NCI-H1092 (cell line): ENCODE results near the gene SNX10.
A peak's percentile ranks its signal among the peaks of the same experiment; 100 is the strongest.

Experiments
- DNase-seq: peaks from one replicate; lab custom pipeline; 2025; lab: John Stamatoyannopoulos, UW

The SNX10 gene

DNA sequence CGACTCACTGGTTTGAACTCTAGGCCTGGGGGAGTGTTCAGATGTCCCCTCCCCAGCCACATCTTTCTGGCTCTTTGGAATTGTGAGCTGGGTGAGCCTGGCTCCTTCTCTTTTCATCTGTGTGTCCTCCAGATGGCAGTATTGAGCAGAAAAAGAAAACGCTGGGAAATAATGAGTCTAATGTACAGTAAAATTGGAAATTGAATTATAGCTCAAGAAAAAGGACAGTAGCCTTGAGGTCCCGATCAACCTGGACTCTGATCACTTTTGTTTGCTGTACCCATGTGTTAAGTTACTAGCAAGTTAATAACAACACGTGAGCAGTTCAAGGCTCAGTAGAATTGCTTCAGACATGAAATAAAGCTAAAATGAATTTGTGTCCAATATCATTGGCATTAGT lies 77.9 kb downstream of the SNX10 start:
- peak; percentile 74 for DNase-seq

GRCh38 chr7:26370011-26370410 lies 78.3 kb downstream of the SNX10 start:
- DNase-seq = no peak

- DNase-seq = no peak
These were observed 80.6 kb downstream of the SNX10 start for GRCh38 chr7:26372249-26372648.

DNA sequence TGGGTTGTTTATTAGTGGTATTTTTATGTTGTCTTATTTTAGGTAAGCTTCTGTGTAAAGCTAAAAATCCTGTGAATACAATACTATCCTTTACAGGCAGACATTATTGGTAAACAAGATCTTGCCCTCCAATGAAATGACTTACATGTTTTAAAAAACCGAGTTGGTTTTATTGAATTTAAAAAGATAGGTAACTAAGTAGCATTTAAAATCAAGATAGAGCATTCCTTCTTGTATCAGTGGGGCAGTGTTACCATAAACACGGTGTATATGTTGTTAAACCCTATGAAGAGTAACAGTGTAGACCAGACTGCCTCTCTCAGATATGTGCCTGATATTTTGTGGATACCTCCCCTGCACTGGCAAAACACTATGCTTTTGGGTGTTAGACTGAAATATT lies 81.0 kb downstream of the SNX10 start:
- no peak for DNase-seq

- DNase-seq = no peak
These were observed 83.1 kb downstream of the SNX10 start for GRCh38 chr7:26374647-26375373.

GRCh38 chr7:26375726-26376174 lies 84.1 kb downstream of the SNX10 start:
- DNase-seq = peak; percentile 79

- DNase-seq = peak; percentile 86
These were observed 84.7 kb downstream of the SNX10 start for GRCh38 chr7:26376175-26376917.

DNA sequence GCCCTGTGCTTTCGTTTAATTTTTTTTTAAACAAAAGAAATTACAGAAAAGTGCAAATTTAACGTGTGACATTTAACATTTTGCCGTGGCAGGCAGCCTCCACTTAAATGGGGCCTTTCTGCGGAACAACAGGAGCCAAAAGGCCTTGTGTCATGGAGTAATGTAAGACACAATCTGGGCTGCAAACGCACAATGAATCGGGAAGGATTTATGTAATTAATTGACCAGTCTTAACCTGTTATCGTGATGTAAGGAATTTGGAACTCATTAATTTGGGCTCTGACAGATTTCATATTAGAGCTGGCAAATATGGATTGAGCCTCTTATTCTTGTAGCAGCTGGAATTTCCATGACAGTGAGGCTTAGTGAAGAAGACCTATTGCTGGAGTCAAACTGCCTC lies 86.4 kb downstream of the SNX10 start:
- DNase-seq = no peak

- no peak for DNase-seq
These were observed 88.0 kb downstream of the SNX10 start for GRCh38 chr7:26379711-26380110.

DNA sequence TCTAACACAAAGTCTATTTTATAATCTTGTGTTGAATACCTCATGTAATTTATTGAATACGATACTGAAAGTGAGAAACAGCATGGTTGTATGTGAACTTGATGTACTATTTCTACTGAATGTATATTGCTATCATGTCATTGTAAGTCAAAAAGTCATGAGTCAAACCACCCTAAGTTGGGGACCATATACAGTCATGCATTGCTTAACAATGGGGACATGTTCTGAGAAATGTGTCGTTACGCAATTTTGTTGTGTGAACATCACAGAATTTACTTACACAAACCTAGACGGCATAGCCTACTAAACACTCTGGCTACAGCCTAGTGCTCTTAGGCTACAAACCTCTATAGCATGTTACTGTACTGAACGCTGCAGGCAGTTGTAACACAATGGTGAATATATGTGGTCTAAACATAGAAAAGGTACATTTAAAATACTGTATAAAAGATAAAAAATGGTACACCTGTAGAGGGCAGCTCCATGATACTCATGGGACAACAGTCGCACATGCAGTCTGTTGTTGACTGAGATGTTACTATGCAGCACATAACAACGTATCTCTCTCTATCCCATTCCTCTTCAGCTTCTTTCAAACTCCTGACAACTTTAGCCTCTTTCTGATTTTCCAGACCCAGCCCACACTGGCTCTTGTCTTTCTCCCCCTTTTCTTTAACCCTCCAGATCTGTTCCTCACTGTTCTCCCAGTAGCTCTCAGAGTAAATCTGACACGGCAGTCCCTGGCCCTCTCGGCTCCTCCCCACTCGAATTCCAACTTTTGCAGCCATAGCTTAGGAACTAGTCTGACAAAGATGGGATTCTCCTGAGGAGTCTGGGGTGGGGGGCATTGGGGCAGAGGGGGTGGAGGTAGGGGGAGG lies 90.1 kb downstream of the SNX10 start:
- no peak for DNase-seq

GRCh38 chr7:26385240-26385639 lies 93.6 kb downstream of the SNX10 start:
- no peak for DNase-seq

DNA sequence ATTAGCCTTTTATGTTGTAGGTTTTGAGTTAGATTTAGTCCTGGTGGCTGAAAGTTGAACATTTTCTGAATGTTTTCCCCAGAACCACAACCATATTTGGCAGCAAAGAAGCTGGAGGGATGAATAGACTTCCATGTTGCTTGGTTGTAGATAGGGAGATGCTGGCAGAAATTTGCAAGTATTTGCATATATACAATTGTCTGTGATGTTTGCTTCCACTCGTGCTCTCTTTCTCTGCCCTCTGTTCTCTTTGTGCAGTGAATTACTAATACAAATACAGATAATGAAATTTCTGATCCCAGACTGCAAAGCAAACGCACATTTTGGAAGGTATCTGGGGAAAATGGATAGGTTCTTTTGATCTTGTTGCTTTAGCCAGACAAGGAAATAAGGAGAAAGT lies 96.1 kb downstream of the SNX10 start:
- DNase-seq = no peak

DNA sequence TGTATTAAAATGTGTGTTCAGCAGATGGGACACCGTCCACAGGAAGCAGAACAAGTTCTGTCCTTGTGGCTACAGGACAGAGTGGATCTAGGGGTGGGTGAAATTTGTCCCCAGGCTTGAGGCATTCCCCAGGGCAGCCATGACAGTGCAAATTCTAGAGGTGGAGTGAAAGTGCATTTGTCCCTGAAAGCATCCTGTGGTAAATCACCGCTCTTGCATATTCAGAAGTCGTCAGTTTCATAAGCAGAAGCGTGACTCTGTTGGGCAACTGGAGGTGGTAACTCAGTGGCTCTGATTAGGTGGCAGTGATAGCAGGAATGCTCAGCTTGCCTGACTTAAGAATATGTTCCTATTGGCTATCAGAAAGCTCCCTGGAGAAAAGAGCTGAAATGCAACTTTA lies 96.6 kb downstream of the SNX10 start:
- DNase-seq = no peak

DNA sequence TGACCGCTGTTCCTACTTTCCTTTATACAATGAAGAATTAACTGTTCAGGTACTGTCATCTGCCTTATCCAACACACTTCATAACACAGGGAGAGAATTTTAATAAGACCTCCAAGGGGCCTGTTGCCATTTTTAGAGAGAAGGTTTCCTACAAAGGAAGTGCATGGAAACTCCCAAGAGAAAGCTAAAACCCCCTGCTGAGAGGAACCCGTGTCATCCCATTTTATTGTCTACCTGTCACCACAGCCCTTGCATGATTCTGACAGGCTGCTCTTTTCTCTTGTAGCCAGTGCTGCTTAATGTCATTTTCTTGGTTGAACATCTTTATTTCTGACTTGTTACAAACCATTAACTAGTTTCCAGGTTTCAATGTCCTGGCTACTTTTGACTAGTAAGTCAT lies 98.4 kb downstream of the SNX10 start:
- DNase-seq = no peak

- no peak for DNase-seq
These were observed 102.2 kb downstream of the SNX10 start for GRCh38 chr7:26393818-26394217.

DNA sequence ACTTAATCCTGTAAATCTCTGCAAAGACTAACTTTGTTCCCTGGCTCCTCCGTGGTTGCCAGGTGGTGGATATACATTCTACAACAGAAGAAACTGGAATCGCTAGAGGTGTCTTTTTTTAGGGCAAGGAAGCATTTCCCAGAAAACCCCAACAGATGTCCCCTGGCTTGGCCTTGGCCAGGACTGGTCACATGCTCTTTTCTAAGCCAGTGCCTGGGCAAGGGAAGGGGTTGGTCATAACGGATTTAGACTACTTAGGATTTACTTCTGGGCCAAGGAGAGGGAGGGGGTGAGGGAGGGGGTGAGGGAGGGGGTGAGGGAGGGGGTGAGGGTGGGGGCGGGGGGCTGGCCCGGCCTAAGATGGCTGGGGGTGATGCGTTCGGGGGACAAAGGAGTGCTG lies 105.7 kb downstream of the SNX10 start:
- DNase-seq = no peak

GRCh38 chr7:26397796-26398426 lies 106.2 kb downstream of the SNX10 start:
- DNase-seq = no peak

DNA sequence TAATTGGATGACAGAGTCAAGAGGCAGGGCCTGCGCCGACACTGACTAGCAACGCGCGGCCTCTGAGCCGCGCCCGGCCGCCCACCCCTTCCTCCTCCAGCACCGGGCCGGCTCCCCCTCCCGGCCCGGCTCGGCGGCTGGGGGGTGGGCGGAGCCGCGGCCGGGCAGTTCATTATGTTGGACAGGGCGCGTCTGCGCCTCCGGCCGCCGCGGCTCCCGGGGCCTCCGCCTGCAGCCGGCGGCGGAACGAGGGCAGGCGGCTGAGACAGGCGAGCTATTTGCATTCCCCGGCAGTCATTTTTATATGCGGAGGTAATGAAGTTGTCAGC lies 106.7 kb downstream of the SNX10 start:
- DNase-seq = peak; percentile 47

GRCh38 chr7:26398756-26399509 lies 107.3 kb downstream of the SNX10 start:
- peak; percentile 47 for DNase-seq

DNA sequence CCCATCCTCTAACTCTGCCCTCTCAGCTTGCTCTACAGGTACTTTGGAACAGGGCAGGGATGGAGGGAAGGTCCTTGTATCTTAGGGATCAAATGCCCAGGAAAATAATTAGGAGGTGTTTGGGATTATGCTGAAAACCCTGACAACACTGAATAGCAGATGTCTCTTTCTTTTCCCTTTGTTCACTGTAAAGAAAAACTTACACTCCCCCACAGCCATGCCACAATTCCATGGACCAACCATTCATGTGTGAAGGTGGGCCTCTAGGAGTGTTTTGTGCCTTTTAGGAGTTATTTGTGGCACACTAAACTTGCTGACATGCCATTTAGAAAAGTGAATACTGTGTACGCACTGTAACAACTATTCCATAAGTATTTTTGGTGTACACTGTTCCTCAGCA lies 108.1 kb downstream of the SNX10 start:
- no peak for DNase-seq

DNA sequence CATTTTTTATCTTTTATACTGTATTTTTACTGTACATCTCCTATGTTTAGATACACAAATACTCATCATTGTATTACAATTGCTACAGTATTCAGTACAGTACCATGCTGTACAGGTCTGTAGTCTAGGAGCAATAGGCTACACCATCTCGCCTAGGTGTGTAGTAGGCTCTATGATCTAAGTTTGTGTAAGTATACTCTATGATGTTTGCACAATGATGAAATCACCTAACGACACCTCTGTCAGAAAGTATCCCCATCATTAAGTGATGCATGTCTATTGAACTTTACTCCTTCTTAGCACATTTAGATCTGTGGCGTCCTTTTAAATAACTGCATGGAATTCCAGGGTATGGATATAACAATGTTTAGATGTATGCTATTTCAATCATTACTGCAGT lies 112.0 kb downstream of the SNX10 start:
- DNase-seq = no peak
